OCI-LY3 (cell line): Measurements from ENCODE around the gene FCHSD1.
"Not testable (repeated sequence)": the region's sequence is repeated elsewhere in the genome, so short reads cannot be mapped to it uniquely, and the experiment has no call there.

Experiments used
- H2AFZ ChIP-seq: fragments of 200-600, 300-600 bp; shearing (Covaris generic); 2 replicates; pipeline ENCODE4 v1.6.0; 2014; ENCODE audit warnings: antibody characterized with exemption, low read depth, low read length
- H3K27ac ChIP-seq: fragments of 200-600, 300-600 bp; sonication (generic); 2 replicates; pipeline ENCODE4 v1.5.1; 2014; ENCODE audit warnings: mild to moderate bottlenecking, low read length, moderate library complexity, mixed read lengths
- H3K27me3 ChIP-seq: fragments of 200-600, 300-600 bp; sonication (generic); 2 replicates; pipeline ENCODE4 v1.6.1; 2014; ENCODE audit warnings: low read depth, low read length, mixed read lengths
- H3K36me3 ChIP-seq: fragments of 200-600, 300-600 bp; sonication (generic); replicated peaks from 2 replicates; pipeline ENCODE3; 2014; ENCODE audit warnings: low read depth, low read length, mixed read lengths
- H3K4me1 ChIP-seq: fragments of 300-600, 200-600 bp; sonication (generic); 2 replicates; pipeline ENCODE4 v1.6.1; 2014; ENCODE audit warnings: low read length, mixed read lengths
- H3K4me2 ChIP-seq: fragments of 200-600, 300-600 bp; sonication (generic); 2 replicates; pipeline ENCODE4 v1.6.1; 2014; ENCODE audit warnings: low read length, mixed read lengths
- H3K4me3 ChIP-seq: fragments of 300-600, 200-600 bp; sonication (generic); 2 replicates; pipeline ENCODE4 v1.5.1; 2014; ENCODE audit warnings: antibody characterized with exemption, mild to moderate bottlenecking, low read length, moderate library complexity
- H3K79me2 ChIP-seq: fragments of 300-600, 200-600 bp; shearing (Covaris generic); 2 replicates; pipeline ENCODE4 v1.6.1; 2014; ENCODE audit warnings: mild to moderate bottlenecking, low read length, mixed read lengths
- H3K9ac ChIP-seq: fragments of 300-600, 200-600 bp; shearing (Covaris generic); 2 replicates; pipeline ENCODE4 v1.6.0; 2014; ENCODE audit warnings: mild to moderate bottlenecking, low read length, moderate library complexity
- H3K9me3 ChIP-seq: fragments of 200-600, 300-600 bp; shearing (Covaris generic); 2 replicates; pipeline ENCODE4 v1.6.1; 2014; ENCODE audit warnings: low read length, mixed read lengths; ENCODE audit not compliant: insufficient read depth
- H4K20me1 ChIP-seq: fragments of 200-600, 300-600 bp; sonication (generic); 2 replicates; pipeline ENCODE4 v1.6.1; 2016; ENCODE audit warnings: low read length, mixed read lengths; ENCODE audit not compliant: insufficient read depth
- EZH2phosphoT487 ChIP-seq: fragments of 200-600 bp; shearing (Covaris generic); IDR thresholded peaks from 2 replicates; pipeline ENCODE4 v1.6.1; 2018; ENCODE audit warnings: antibody characterized with exemption, mixed run types, low read depth
- TF ChIP-seq, protein P1 (sequence below): fragments of 200-600, 300-600 bp; sonication (generic); IDR thresholded peaks from 2 replicates; pipeline ENCODE4 v1.5.1; 2014; ENCODE audit warnings: antibody characterized with exemption, low read length, low read depth

Gene FCHSD1

GRCh38 chr5:141615991-141616720, 35.1 kb downstream of the FCHSD1 start:
- H4K20me1 ChIP-seq = no peaks in the 10 kb centered on the region
- H3K4me1 ChIP-seq = peaks cover 22% of the 10 kb centered on the region
- H3K9me3 ChIP-seq = no peaks in the 10 kb centered on the region
- TF ChIP-seq, protein P1, sequence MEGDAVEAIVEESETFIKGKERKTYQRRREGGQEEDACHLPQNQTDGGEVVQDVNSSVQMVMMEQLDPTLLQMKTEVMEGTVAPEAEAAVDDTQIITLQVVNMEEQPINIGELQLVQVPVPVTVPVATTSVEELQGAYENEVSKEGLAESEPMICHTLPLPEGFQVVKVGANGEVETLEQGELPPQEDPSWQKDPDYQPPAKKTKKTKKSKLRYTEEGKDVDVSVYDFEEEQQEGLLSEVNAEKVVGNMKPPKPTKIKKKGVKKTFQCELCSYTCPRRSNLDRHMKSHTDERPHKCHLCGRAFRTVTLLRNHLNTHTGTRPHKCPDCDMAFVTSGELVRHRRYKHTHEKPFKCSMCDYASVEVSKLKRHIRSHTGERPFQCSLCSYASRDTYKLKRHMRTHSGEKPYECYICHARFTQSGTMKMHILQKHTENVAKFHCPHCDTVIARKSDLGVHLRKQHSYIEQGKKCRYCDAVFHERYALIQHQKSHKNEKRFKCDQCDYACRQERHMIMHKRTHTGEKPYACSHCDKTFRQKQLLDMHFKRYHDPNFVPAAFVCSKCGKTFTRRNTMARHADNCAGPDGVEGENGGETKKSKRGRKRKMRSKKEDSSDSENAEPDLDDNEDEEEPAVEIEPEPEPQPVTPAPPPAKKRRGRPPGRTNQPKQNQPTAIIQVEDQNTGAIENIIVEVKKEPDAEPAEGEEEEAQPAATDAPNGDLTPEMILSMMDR = no peak
- TF ChIP-seq EZH2phosphoT487 = no peak
- peaks cover 24% of the 10 kb centered on the region for H3K36me3 ChIP-seq
- no peaks in the 10 kb centered on the region for H3K27me3 ChIP-seq
- no peak overlapping the region for H3K9ac ChIP-seq
- H3K4me3 ChIP-seq = no peak overlapping the region
- no peak overlapping the region for H3K4me2 ChIP-seq
- no peak overlapping the region for H3K27ac ChIP-seq
- H3K79me2 ChIP-seq = peaks cover 66% of the 10 kb centered on the region
- no peak overlapping the region for H2AFZ ChIP-seq

GRCh38 chr5:141613344-141613743, 37.9 kb downstream of the FCHSD1 start:
- Histone ChIP-seq H3K4me3 (no peak overlapping the region), H3K79me2 (peaks cover 82% of the 10 kb centered on the region), H3K36me3 (peaks cover 9% of the 10 kb centered on the region), H3K9me3 (no peaks in the 10 kb centered on the region), H3K27ac (no peak overlapping the region), H3K4me1 (peaks cover 17% of the 10 kb centered on the region), H3K4me2 (no peak overlapping the region), H3K27me3 (no peaks in the 10 kb centered on the region), H2AFZ (no peak overlapping the region), H4K20me1 (no peaks in the 10 kb centered on the region), H3K9ac (no peak overlapping the region)
- no peak for TF ChIP-seq EZH2phosphoT487
- TF ChIP-seq, protein P1 = no peak

DNA sequence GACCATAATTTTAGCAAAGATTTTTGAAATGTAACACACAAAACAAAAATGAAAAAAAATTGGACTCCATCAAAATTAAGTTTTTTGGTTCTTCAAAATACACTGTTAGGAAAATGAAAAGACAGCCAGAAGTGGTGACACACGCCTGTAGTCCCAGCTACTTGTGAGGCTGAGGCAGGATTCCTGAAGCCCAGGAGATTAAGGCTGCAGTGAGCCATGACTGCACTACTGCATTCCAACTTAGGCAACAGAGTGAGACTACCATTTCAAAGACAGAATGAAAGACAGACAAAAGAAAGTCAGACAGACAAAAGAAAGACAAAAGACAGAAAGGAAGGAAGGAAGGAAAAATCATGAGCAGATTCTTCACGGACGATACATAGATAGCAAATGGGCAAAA, 39.9 kb downstream of the FCHSD1 start:
- H3K4me3 ChIP-seq = no peak overlapping the region
- no peaks in the 10 kb centered on the region for H3K27me3 ChIP-seq
- H3K79me2 ChIP-seq = peaks cover 78% of the 10 kb centered on the region
- no peak overlapping the region for H3K27ac ChIP-seq
- H2AFZ ChIP-seq = no peak overlapping the region
- TF ChIP-seq, protein P1 = no peak
- no peak for TF ChIP-seq EZH2phosphoT487
- no peaks in the 10 kb centered on the region for H3K9me3 ChIP-seq
- peaks cover 10% of the 10 kb centered on the region for H3K4me1 ChIP-seq
- H4K20me1 ChIP-seq = no peaks in the 10 kb centered on the region
- H3K9ac ChIP-seq = no peak overlapping the region
- peaks cover 3% of the 10 kb centered on the region for H3K36me3 ChIP-seq
- no peak overlapping the region for H3K4me2 ChIP-seq

- not testable (repeated sequence) for H3K9ac ChIP-seq, H3K4me2 ChIP-seq, H3K36me3 ChIP-seq, H4K20me1 ChIP-seq, H3K27me3 ChIP-seq, H3K9me3 ChIP-seq, H2AFZ ChIP-seq, H3K4me3 ChIP-seq, H3K27ac ChIP-seq
- H3K4me1 ChIP-seq = peaks cover 18% of the 10 kb centered on the region
- peaks cover 79% of the 10 kb centered on the region for H3K79me2 ChIP-seq
These were observed 41.3 kb downstream of the FCHSD1 start for GRCh38 chr5:141609921-141610320.
